NT2/D1 (cell line): ENCODE measurements around the gene D2HGDH.

Experiments used
- SUZ12 ChIP-seq: IDR thresholded peaks from 2 replicates; pipeline ENCODE4 v1.6.1; 2011; ENCODE audit not compliant: insufficient read length, insufficient read depth; ENCODE audit errors: extremely low read depth
- YY1 ChIP-seq: IDR thresholded peaks from 2 replicates; pipeline ENCODE4 v1.6.1; 2011; ENCODE audit not compliant: insufficient read length, insufficient read depth
- ZNF274 ChIP-seq: IDR thresholded peaks from 2 replicates; pipeline ENCODE4 v1.6.1; 2011; ENCODE audit warnings: mild to moderate bottlenecking, low read depth, low read length

GRCh38 chr2:241744028-241744754 is 9.8 kb downstream of the D2HGDH start:
- TF ChIP-seq SUZ12 (no peak), YY1 (no peak), ZNF274 (no peak)
